ENCODE data around the gene RXRA. TPM values are rescaled to one million over a fixed set of nuclear protein-coding genes. Genes with fewer than 3 reads are reported as not detected.

RXRA gene
- total and polyA plus RNA-seq, 2 of the 13 experiments (the other 11 are each of a cell fraction or from before 2014, with no cell fraction given) = 18.9 to 29.2 TPM

- TF ChIP-seq ZMAT3 (CRISPR knock-in tag; conservative IDR thresholded peaks at IDR 0.05) (0 out of 2 replicates have a peak, but pooled peaks have one; percentile 68), ZNF234 (CRISPR knock-in tag; conservative IDR thresholded peaks at IDR 0.05) (no peak), JUNB (CRISPR knock-in tag; IDR thresholded peaks at IDR 0.05; ENCODE audit: borderline replicate concordance) (no peak), ZFP90 (CRISPR knock-in tag; IDR thresholded peaks at IDR 0.05; ENCODE audit: borderline replicate concordance) (no peak), ZBTB40 (IDR thresholded peaks at IDR 0.05) (no peak), ZBTB40 (CRISPR knock-in tag; IDR thresholded peaks at IDR 0.05) (no peak), NFIB (CRISPR knock-in tag; IDR thresholded peaks at IDR 0.05; ENCODE audit: borderline replicate concordance) (no peak), ZNF589 (CRISPR knock-in tag; conservative IDR thresholded peaks at IDR 0.05) (no peak), DMTF1 (CRISPR knock-in tag; IDR thresholded peaks at IDR 0.05) (no peak), ZBTB39 (CRISPR knock-in tag; IDR thresholded peaks at IDR 0.05) (peak; percentile 51; the same call in 1 of the 2 replicates), PAF1 (CRISPR knock-in tag; IDR thresholded peaks at IDR 0.05) (no peak), ZBTB38 (CRISPR knock-in tag; IDR thresholded peaks at IDR 0.05) (peak; percentile 74), KLF9 (CRISPR knock-in tag; IDR thresholded peaks at IDR 0.05; ENCODE audit: low read depth) (no peak), ETV6 (CRISPR knock-in tag; conservative IDR thresholded peaks at IDR 0.05) (no peak), HOXD1 (CRISPR knock-in tag; IDR thresholded peaks at IDR 0.05) (no peak), MED13 (CRISPR knock-in tag; IDR thresholded peaks at IDR 0.05) (no peak), ZNF75D (CRISPR knock-in tag; IDR thresholded peaks at IDR 0.05; ENCODE audit: borderline replicate concordance) (no peak)
Observed at GRCh38 chr9:134376386-134377142, 50.3 kb downstream of the RXRA start (continued).
